Cerebellar nuclear complex (tissue), 1 donor: ENCODE results near the gene HOXC12.

Experiments
- DNase-seq, 2 experiments: peaks; one replicate each; lab custom pipeline; 2025; lab: John Stamatoyannopoulos, UW

Gene HOXC12

DNA sequence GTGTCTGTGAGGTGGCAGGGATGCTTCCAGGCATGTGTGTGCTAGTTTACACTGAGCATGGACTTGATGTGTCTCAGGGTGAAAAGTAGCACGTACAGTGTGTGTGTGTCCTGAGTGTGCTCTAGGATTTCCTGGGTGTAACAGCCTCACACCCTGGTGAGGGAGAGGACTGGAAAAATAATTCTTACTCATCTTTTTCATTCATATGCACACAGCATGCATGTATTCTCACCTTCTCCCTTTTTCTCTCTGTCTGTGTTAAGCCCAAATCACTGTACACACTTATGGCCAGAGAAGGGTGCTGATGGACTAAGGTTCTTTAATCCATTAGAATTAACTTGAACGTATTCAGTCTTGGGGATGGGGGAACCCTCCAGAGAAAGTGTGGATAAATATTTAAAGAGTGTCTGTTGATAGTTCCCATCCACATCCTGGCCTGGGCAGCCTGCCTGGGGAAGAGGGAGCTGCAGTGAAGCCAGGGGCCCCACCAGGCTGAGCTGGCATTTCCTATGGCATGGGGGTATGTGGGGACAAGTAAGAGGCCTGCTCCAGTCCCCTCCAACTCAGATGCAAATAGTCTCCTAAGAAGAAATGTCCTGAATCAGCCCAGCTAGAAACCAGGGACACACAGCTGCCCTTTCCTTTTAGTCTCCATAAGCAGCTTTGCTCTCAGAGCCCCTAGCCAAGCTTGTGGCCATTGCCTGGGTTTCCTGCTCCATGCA, 53.0 kb downstream of the HOXC12 start:
- DNase-seq = no peak

DNA sequence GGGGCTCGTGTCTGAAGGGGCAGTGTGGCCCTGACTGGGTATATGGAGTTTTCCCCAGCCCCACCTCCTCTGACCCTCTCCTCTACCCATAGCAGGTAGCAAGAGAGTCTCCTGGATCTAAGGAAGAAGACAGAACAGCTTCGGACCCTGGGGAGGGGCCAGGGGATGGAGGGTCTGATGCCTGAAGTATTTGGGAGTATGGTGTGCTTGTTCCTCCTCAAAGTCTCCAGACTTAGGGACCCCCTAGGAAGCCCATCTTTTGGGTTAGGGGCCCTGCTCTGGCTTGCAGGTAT, 53.5 kb downstream of the HOXC12 start:
- no peak for DNase-seq
